SK-N-MC (cell line): Measurements from ENCODE around the gene QSOX2.

ENCODE experiments used
- DNase-seq: peaks from one replicate; pipeline ENCODE4 v3.0.0-alpha.2; 2011; ENCODE audit warnings: low read depth, low spot score
- H3K27ac ChIP-seq: fragments of 200-600 bp; sonication (generic); 2 replicates; pipeline ENCODE4 v1.5.1; 2016; ENCODE audit warnings: mixed run types
- H3K36me3 ChIP-seq: fragments of 200-600 bp; sonication (generic); 2 replicates; pipeline ENCODE4 v1.6.1; 2017; ENCODE audit warnings: antibody characterized with exemption, low read length, mixed read lengths; ENCODE audit not compliant: insufficient read depth
- H3K4me3 ChIP-seq: fragments of 200-600 bp; sonication (generic); 2 replicates; pipeline ENCODE4 v1.5.1; 2016
- H3K9ac ChIP-seq: fragments of 200-600 bp; sonication (generic); 2 replicates; pipeline ENCODE4 v1.8.0; 2017; ENCODE audit warnings: mixed run types, mixed read lengths; ENCODE audit not compliant: insufficient read length
- H3K9me3 ChIP-seq: fragments of 200-600 bp; sonication (generic); 2 replicates; pipeline ENCODE4 v1.6.1; 2017; ENCODE audit warnings: low read depth, mild to moderate bottlenecking, antibody characterized with exemption, low read length, moderate library complexity, mixed read lengths
- EZH2 ChIP-seq: fragments of 200-600 bp; sonication (generic); IDR thresholded peaks from one replicate; pipeline ENCODE4 v1.6.1; 2017; ENCODE audit warnings: antibody characterized with exemption
- FOXP2 ChIP-seq: optimal IDR thresholded peaks from 2 replicates; pipeline ENCODE3; 2011; ENCODE audit warnings: mild to moderate bottlenecking, moderate library complexity; ENCODE audit not compliant: insufficient read depth; ENCODE audit errors: extremely low read length, control extremely low read depth
- POLR2AphosphoS5 ChIP-seq: IDR thresholded peaks from 2 replicates; pipeline ENCODE4 v1.6.1; 2012; ENCODE audit warnings: mild to moderate bottlenecking, low read depth, low read length, borderline replicate concordance

QSOX2 gene

DNA sequence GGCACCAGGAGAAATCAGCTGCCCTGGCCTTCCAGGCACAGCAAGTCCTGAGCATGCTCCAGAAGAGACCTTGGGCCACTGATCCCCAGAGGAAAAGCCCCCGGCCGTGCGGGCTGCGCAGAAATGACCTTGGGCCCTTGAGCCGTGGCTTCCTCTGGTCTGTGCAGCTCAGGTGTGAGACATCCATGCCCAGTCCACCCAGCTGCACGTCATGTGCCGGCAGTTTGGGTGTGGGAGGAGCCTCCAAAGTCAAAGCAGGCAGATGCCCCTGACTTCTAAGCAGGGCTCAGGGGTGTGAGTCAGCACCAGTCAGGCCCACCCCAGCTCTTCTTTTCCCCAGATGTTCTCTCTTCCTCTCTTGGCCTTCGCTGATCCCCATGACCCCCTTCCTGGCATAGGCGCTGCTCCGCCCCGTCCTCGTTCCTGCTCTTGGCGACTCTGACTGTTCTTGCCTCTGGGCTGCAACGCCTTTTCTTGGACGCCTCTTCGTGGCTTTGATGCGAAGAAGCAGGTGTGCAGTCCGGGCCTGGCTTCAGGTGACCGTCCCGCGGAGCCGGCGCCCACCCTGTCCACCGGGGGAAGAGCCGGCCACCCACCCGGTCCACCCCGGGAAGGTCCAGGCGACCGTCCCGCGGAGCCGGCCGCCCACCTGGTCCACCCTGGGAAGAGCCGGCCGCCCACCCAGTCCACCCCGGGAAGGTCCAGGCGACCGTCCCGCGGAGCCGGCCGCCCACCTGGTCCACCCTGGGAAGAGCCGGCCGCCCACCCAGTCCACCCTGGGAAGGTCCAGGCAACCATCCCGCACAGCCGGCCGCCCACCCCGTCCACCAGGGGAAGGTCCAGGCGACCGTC is 5.9 kb upstream of the QSOX2 start:
- H3K4me3 ChIP-seq = no peak overlapping the region
- no peaks in the 10 kb centered on the region for H3K36me3 ChIP-seq
- no peak overlapping the region for H3K27ac ChIP-seq
- H3K9ac ChIP-seq = no peak overlapping the region
- DNase-seq = no peak
- TF ChIP-seq FOXP2 = no peak
- TF ChIP-seq POLR2AphosphoS5 = no peak
- TF ChIP-seq EZH2 = no peak
- no peaks in the 10 kb centered on the region for H3K9me3 ChIP-seq

DNA sequence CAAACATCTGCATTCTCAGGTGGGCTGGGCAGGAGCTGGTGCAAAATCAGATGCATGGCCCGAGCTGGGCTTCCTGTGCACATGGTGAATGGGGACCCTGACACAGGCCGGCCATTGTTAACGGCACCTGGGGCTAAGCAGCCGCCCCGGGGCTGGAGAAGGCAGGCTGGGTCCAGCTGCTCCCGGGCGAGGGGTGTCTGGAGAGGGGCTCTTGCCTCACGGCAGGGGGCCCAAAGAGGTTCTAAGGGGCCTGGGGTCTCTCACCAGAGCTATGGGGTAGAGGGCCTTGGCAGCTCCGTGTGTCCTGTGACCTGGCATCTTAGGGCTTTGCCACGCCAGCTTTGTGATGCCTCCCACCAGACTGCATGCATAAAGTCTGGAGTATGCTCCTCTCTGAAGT is 5.1 kb upstream of the QSOX2 start:
- Histone ChIP-seq H3K4me3 (no peak overlapping the region), H3K27ac (no peak overlapping the region), H3K36me3 (no peaks in the 10 kb centered on the region), H3K9ac (no peak overlapping the region), H3K9me3 (no peaks in the 10 kb centered on the region)
- TF ChIP-seq POLR2AphosphoS5 (no peak), EZH2 (no peak), FOXP2 (no peak)
- no peak for DNase-seq

DNA sequence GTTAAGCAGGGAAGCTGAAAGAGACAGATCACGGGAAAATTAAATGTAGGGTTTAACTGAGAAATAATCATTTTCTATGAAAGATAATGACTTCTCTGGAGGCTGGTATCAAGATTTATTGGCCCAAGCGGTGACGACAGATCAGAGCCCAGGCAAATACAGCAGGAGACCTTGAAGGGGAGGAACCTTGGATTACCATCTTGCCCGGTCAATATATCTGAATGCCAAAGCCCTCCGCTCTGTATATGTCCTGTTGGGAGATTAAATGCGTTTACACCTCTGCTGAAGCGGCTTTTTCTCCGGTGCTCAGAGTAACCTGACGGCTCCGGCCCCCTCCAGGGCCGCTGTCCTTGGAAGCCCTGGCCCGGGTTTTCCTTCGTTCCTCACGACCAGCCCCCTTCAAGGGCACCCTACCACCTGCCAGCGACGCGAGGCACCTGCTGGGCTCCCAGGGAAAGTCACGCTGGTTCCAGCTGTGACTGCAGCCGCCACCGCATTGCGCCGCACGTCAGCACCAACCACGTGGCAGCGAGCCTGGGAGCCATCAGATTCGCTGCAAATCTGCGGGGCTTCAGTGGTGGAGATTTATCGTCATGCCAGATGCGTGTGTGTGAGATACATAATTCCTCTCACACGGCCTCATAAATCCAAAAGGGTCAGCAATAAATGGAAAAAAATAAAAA is 4.4 kb upstream of the QSOX2 start:
- no peak for DNase-seq
- no peak for TF ChIP-seq EZH2
- TF ChIP-seq POLR2AphosphoS5 = no peak
- TF ChIP-seq FOXP2 = no peak
- Histone ChIP-seq H3K27ac (peak overlapping the region; percentile 9; the same call in 1 of the 2 replicates), H3K9ac (no peak overlapping the region), H3K9me3 (no peaks in the 10 kb centered on the region), H3K36me3 (no peaks in the 10 kb centered on the region), H3K4me3 (no peak overlapping the region)

DNA sequence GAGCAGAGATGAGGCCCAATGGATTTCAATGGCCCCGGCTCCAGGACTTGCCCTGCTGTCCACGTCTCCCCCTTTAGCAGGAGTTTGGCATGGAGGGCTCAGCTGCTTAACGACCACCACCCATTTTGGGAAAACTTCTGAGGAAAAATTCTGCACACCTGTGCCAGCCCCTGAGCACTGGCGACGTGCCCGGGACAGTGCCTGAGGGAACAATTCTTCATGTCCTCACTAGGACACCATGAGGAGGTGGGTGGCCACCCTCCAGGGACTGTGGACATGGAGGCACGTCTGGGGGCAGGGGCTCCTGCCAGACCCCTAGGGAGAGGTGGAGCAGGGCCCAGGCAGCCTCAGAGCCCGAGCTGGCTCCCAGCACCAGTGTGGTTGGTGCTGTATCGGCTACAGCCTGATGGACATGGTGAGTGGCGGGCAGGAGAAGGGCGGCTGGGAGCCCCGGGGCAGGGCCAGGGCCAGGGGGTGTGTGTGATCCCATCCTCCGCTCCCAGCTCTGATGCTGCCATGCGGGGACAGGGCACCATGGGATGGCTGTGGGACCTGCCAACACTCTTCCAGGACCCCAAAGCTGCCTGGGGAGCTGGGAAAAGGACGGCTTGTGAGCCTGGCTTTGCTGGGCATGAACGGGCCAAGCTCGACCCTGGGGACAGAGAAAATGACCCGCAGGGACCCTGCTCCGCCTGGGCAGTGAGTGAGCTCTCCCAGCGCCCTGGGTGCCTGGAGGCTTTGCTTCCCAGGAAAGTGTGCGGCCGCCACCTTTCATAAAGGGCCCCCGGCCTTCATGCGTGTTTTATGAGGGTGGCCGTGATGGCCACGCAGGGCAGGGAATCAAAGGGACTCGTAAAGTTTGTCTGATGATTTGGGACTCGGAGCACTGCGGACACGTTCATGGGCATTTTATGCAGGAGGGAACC is 3.6 kb upstream of the QSOX2 start:
- TF ChIP-seq EZH2 (no peak), POLR2AphosphoS5 (no peak), FOXP2 (no peak)
- 0 out of 2 replicates have a peak overlapping the region, but pooled peaks have one; percentile 9 for H3K27ac ChIP-seq
- H3K36me3 ChIP-seq = no peaks in the 10 kb centered on the region
- H3K9me3 ChIP-seq = no peaks in the 10 kb centered on the region
- H3K9ac ChIP-seq = no peak overlapping the region
- no peak for DNase-seq
- H3K4me3 ChIP-seq = no peak overlapping the region

DNA sequence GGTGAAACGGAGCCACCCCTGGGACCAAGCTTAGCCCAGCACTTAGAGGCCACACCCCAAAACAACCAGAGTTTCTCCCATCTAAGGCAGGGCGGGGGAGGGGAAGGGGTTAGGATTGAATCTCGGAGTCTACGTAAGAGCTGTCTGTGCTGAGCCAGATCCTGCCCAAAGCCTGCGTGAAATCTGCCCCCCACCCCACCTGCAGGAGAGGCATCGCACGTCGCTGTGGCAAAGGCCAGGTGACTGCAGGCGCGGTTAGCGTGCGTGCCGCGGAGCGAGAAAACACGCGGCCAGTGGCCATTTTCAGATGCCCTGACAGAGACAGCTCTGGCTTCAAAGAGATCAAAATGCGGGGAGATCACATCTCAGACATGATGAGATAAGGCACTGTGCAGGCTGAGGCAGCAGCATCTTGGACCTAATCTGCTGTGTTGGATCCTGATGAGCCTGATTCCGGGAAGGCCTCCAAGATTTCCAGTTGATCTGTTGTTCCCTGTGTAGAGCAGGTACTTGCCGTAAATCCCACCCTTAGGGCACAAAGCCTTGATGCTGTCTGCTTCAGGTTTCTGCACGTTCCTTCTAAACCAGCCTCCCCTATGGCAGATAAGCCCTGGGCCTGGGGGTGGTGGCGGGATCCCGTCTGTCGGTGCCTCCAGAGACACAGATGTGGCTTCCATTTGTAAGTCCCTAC is 2.5 kb upstream of the QSOX2 start:
- Histone ChIP-seq H3K9ac (no peak overlapping the region), H3K4me3 (no peak overlapping the region), H3K9me3 (no peaks in the 10 kb centered on the region), H3K27ac (no peak overlapping the region), H3K36me3 (no peaks in the 10 kb centered on the region)
- TF ChIP-seq EZH2 (no peak), POLR2AphosphoS5 (no peak), FOXP2 (no peak)
- no peak for DNase-seq

DNA sequence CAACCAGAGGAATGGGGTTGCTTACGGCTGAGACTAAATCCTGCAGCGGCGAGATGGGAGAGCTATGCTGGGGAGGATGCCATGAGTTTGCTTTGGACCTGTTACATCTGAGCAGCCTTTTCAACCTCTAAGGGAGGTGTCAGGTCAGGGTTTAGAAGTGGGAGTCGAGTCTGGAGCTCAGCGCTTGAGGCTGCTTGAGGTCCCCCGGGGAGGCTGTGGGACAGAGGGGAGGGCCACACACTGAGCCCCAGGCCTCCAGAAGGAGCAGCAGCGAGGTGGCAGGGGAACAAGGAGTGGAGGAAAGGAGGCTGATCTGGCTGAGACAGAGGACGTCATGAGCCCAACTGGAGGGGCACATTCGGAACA is 1.9 kb upstream of the QSOX2 start:
- Histone ChIP-seq H3K9ac (no peak overlapping the region), H3K36me3 (no peaks in the 10 kb centered on the region), H3K4me3 (no peak overlapping the region), H3K27ac (no peak overlapping the region), H3K9me3 (no peaks in the 10 kb centered on the region)
- DNase-seq = no peak
- TF ChIP-seq EZH2 = no peak
- no peak for TF ChIP-seq FOXP2
- TF ChIP-seq POLR2AphosphoS5 = no peak

DNA sequence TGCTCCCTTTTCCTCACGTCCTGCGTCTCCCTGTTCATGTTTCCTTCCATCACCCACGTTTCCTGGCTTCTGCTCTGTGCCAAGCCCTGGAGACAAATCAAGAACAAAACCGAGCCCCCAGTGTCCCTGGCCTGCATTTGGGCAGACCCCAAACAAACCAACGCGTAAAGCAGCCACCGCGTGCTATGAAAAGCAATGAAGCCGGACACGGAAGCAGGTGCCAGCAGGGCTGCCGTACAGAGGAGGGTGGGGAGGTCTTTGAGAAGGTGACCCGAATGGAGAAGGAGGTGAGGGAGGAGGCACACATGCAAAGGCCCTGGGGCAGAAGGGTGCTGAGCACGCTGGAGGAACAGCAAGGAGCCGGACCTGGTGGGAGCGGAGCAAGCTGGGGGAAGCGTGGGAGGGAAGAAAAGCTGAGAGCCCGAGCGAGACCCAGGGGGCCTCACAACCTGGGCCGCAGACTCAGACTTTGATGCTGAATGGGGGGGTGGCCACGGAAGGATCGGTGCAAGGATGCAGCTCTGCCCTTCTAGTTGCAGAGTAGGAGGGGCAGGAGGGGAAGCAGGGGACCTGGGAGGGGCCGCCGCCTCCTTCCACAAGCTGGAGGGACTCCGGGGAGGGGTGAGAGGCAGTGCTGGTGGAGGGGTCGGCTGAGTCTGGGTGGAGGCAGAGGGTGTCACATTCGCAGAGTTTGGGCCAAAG is 1.4 kb upstream of the QSOX2 start:
- Histone ChIP-seq H3K4me3 (no peak overlapping the region), H3K9ac (no peak overlapping the region), H3K27ac (no peak overlapping the region), H3K9me3 (no peaks in the 10 kb centered on the region), H3K36me3 (no peaks in the 10 kb centered on the region)
- no peak for DNase-seq
- TF ChIP-seq FOXP2 = no peak
- TF ChIP-seq POLR2AphosphoS5 = no peak
- no peak for TF ChIP-seq EZH2
